SK-N-MC (cell line): ENCODE data around the gene SH3PXD2B.

Experiments
- EZH2 ChIP-seq: fragments of 200-600 bp; sonication (generic); IDR thresholded peaks from one replicate; pipeline ENCODE4 v1.6.1; 2017; ENCODE audit warnings: antibody characterized with exemption
- POLR2AphosphoS5 ChIP-seq: IDR thresholded peaks from 2 replicates; pipeline ENCODE4 v1.6.1; 2012; ENCODE audit warnings: mild to moderate bottlenecking, low read depth, low read length, borderline replicate concordance

GRCh38 chr5:172499287-172499686, 45.0 kb upstream of the SH3PXD2B start:
- no peak for TF ChIP-seq EZH2
- TF ChIP-seq POLR2AphosphoS5 = no peak
